Activated CD8-positive, alpha-beta T cell treated with anti-CD3 and anti-CD28 coated beads, Interleukin-2, amount 10 ng/mL, durations not matched to agents 7 days and 5 days (primary cell): ENCODE results near the gene SPDYE17. TPM values are rescaled to one million over a fixed set of nuclear protein-coding genes. Genes with fewer than 3 reads are reported as not detected.
"Not testable (repeated sequence)": the region's sequence is repeated elsewhere in the genome, so short reads cannot be mapped to it uniquely, and the experiment has no call there.

ENCODE experiments used
- ATAC-seq: fragments of 150-1000 bp; cut with Tn5 transposase; one replicate; pipeline ENCODE4 v1.10.0; 2021; ENCODE audit warnings: moderate library complexity
- CTCF ChIA-PET: fragments of 350-600 bp; sonication (Branson Sonifier 250); formaldehyde crosslinking; loops from one replicate; lab custom pipeline; 2021; ENCODE audit warnings: antibody characterized with exemption; lab: Charles Lee
- POLR2A ChIA-PET: fragments of 350-600 bp; sonication (Branson Sonifier 250); formaldehyde crosslinking; loops from one replicate; lab custom pipeline; 2021; ENCODE audit warnings: antibody characterized with exemption; lab: Charles Lee
- DNase-seq: peaks from one replicate; pipeline ENCODE4 v3.0.0-alpha.2; 2020
- H3K27ac Mint-ChIP-seq: one replicate; pipeline ENCODE4 v1.8.0; 2021; ENCODE audit warnings: mild to moderate bottlenecking, mixed read lengths
- H3K27me3 Mint-ChIP-seq: one replicate; pipeline ENCODE4 v1.8.0; 2021; ENCODE audit warnings: low read depth, mixed read lengths
- H3K36me3 Mint-ChIP-seq: one replicate; pipeline ENCODE4 v1.8.0; 2021; ENCODE audit warnings: low read depth, mixed read lengths
- H3K4me1 Mint-ChIP-seq: one replicate; pipeline ENCODE4 v1.8.0; 2021; ENCODE audit warnings: low read depth, mixed read lengths
- H3K4me3 Mint-ChIP-seq: one replicate; pipeline ENCODE4 v1.8.0; 2021; ENCODE audit warnings: mild to moderate bottlenecking, mixed read lengths
- H3K9me3 Mint-ChIP-seq: one replicate; pipeline ENCODE4 v1.8.0; 2022; ENCODE audit warnings: mixed read lengths; ENCODE audit not compliant: insufficient read depth
- total RNA-seq, 2 experiments: library from RNA; stranded (reverse); gene quantifications; one replicate each; pipeline ENCODE4 v1.2.3, GENCODE V29; 2021

The SPDYE17 gene
- total RNA-seq, 2 experiments from 2014 or later, result not detected

- H3K27me3 Mint-ChIP-seq, ATAC-seq, H3K27ac Mint-ChIP-seq, H3K36me3 Mint-ChIP-seq, H3K4me1 Mint-ChIP-seq, H3K4me3 Mint-ChIP-seq, H3K9me3 Mint-ChIP-seq, POLR2A ChIA-PET, DNase-seq, CTCF ChIA-PET: not testable (repeated sequence)
Measured at GRCh38 chr7:77008000-77008399, 24.2 kb downstream of the SPDYE17 start.

- DNase-seq, H3K4me1 Mint-ChIP-seq, POLR2A ChIA-PET, H3K27ac Mint-ChIP-seq, H3K36me3 Mint-ChIP-seq, H3K4me3 Mint-ChIP-seq, ATAC-seq, H3K27me3 Mint-ChIP-seq, H3K9me3 Mint-ChIP-seq, CTCF ChIA-PET: not testable (repeated sequence)
Measured at GRCh38 chr7:77006127-77007110, 25.7 kb downstream of the SPDYE17 start.

- H3K36me3 Mint-ChIP-seq, H3K9me3 Mint-ChIP-seq, CTCF ChIA-PET, H3K27ac Mint-ChIP-seq, H3K4me3 Mint-ChIP-seq, POLR2A ChIA-PET, DNase-seq, H3K27me3 Mint-ChIP-seq, H3K4me1 Mint-ChIP-seq, ATAC-seq: not testable (repeated sequence)
Measured at GRCh38 chr7:77005461-77006057, 26.6 kb downstream of the SPDYE17 start.

GRCh38 chr7:77004151-77004550 is 28.0 kb downstream of the SPDYE17 start:
- H3K4me3 Mint-ChIP-seq, H3K4me1 Mint-ChIP-seq, ATAC-seq: not testable (repeated sequence)

GRCh38 chr7:77003241-77003640 is 28.9 kb downstream of the SPDYE17 start:
- H3K4me1 Mint-ChIP-seq, H3K27ac Mint-ChIP-seq, DNase-seq, POLR2A ChIA-PET, ATAC-seq, H3K36me3 Mint-ChIP-seq, H3K9me3 Mint-ChIP-seq, CTCF ChIA-PET, H3K4me3 Mint-ChIP-seq, H3K27me3 Mint-ChIP-seq: not testable (repeated sequence)

More at GRCh38 chr7:77004151-77004550, 28.0 kb downstream of the SPDYE17 start:
- DNase-seq, H3K36me3 Mint-ChIP-seq, H3K9me3 Mint-ChIP-seq, H3K27ac Mint-ChIP-seq, H3K27me3 Mint-ChIP-seq, CTCF ChIA-PET, POLR2A ChIA-PET: not testable (repeated sequence)

- H3K4me1 Mint-ChIP-seq, H3K9me3 Mint-ChIP-seq, H3K27ac Mint-ChIP-seq, ATAC-seq, CTCF ChIA-PET, POLR2A ChIA-PET, H3K4me3 Mint-ChIP-seq, H3K36me3 Mint-ChIP-seq, H3K27me3 Mint-ChIP-seq, DNase-seq: not testable (repeated sequence)
Measured at GRCh38 chr7:77002678-77003233, 29.4 kb downstream of the SPDYE17 start.

- H3K4me3 Mint-ChIP-seq, H3K27me3 Mint-ChIP-seq, CTCF ChIA-PET, DNase-seq, H3K36me3 Mint-ChIP-seq, H3K4me1 Mint-ChIP-seq, POLR2A ChIA-PET, H3K9me3 Mint-ChIP-seq, ATAC-seq, H3K27ac Mint-ChIP-seq: not testable (repeated sequence)
Measured at GRCh38 chr7:77002104-77002503, 30.1 kb downstream of the SPDYE17 start.

- H3K27ac Mint-ChIP-seq, DNase-seq: not testable (repeated sequence)
Measured at GRCh38 chr7:76999474-77000107, 32.6 kb downstream of the SPDYE17 start.

GRCh38 chr7:76998764-76999450 is 33.3 kb downstream of the SPDYE17 start:
- peak; percentile 38 for DNase-seq
- not testable (repeated sequence) for H3K36me3 Mint-ChIP-seq, H3K27me3 Mint-ChIP-seq

More at GRCh38 chr7:76999474-77000107, 32.6 kb downstream of the SPDYE17 start:
- H3K27me3 Mint-ChIP-seq, POLR2A ChIA-PET, H3K36me3 Mint-ChIP-seq, H3K9me3 Mint-ChIP-seq, H3K4me1 Mint-ChIP-seq, CTCF ChIA-PET, H3K4me3 Mint-ChIP-seq: not testable (repeated sequence)
- peak; percentile 47 for ATAC-seq

GRCh38 chr7:76998285-76998589 is 33.9 kb downstream of the SPDYE17 start:
- Mint-ChIP-seq H3K4me3 (no peak overlapping the region), H3K27me3 (no peaks in the 10 kb centered on the region), H3K36me3 (no peaks in the 10 kb centered on the region), H3K4me1 (no peaks in the 10 kb centered on the region), H3K27ac (no peak overlapping the region), H3K9me3 (no peaks in the 10 kb centered on the region)
- ChIA-PET POLR2A (no interaction called here), CTCF (no interaction called here)
- DNase-seq (no peak), ATAC-seq (no peak)

More at GRCh38 chr7:76998764-76999450, 33.3 kb downstream of the SPDYE17 start:
- CTCF ChIA-PET, H3K4me1 Mint-ChIP-seq, POLR2A ChIA-PET, H3K27ac Mint-ChIP-seq, H3K4me3 Mint-ChIP-seq, H3K9me3 Mint-ChIP-seq: not testable (repeated sequence)
- ATAC-seq, result peak; percentile 47

- H3K4me1 Mint-ChIP-seq, result no peaks in the 10 kb centered on the region
- no peaks in the 10 kb centered on the region for H3K27me3 Mint-ChIP-seq
- ChIA-PET CTCF (no interaction called here), POLR2A (no interaction called here)
- H3K36me3 Mint-ChIP-seq, result no peaks in the 10 kb centered on the region
- no peaks in the 10 kb centered on the region for H3K9me3 Mint-ChIP-seq
- DNase-seq, result no peak
- peak overlapping the region; percentile 4 for H3K27ac Mint-ChIP-seq
- no peak overlapping the region for H3K4me3 Mint-ChIP-seq
- no peak for ATAC-seq
Measured at GRCh38 chr7:76997381-76998284, 34.5 kb downstream of the SPDYE17 start.
